ENCODE data around the gene BCAP31.

The BCAP31 gene

GRCh38 chrX:153724252-153725038 is at the start of gene BCAP31, which contains the start of gene ABCD1:
Gene BCAP31, minus strand, starts transcription at chrX:153724387. Its CDS starts 1,143 bp downstream, at chrX:153723244.
Gene ABCD1, plus strand, starts transcription at chrX:153724856. Its CDS starts 411 bp downstream, at chrX:153725267.
- peak; percentile 67 for DNase-seq (ENCODE audit: low read depth)

GRCh38 chrX:153773218-153773611 is 49.0 kb upstream of the BCAP31 start:
- DNase-seq (ENCODE audit: low read depth): no peak

- DNase-seq (ENCODE audit: low read depth): no peak
Measured at GRCh38 chrX:153772316-153773217, 48.4 kb upstream of the BCAP31 start.

- no peak for DNase-seq (ENCODE audit: low read depth)
Measured at GRCh38 chrX:153771415-153772315, 47.5 kb upstream of the BCAP31 start.

GRCh38 chrX:153770601-153771414 is 46.6 kb upstream of the BCAP31 start:
- DNase-seq (ENCODE audit: low read depth): no peak

GRCh38 chrX:153769865-153770600 is 45.8 kb upstream of the BCAP31 start:
- no peak for DNase-seq (ENCODE audit: low read depth)

GRCh38 chrX:153769158-153769864 is 45.1 kb upstream of the BCAP31 start:
- no peak for DNase-seq (ENCODE audit: low read depth)

GRCh38 chrX:153768311-153769157 is 44.3 kb upstream of the BCAP31 start:
- no peak for DNase-seq (ENCODE audit: low read depth)

- DNase-seq (ENCODE audit: low read depth): no peak
Measured at GRCh38 chrX:153767674-153768055, 43.5 kb upstream of the BCAP31 start.

- DNase-seq (ENCODE audit: low read depth): no peak
Measured at GRCh38 chrX:153766871-153767673, 42.9 kb upstream of the BCAP31 start.

- DNase-seq (ENCODE audit: low read depth): peak; percentile 21
Measured at GRCh38 chrX:153766098-153766817, 42.1 kb upstream of the BCAP31 start.

GRCh38 chrX:153765138-153766079 is 41.2 kb upstream of the BCAP31 start:
- DNase-seq (ENCODE audit: low read depth): no peak

- DNase-seq (ENCODE audit: low read depth): no peak
Measured at GRCh38 chrX:153764786-153765137, 40.6 kb upstream of the BCAP31 start.

- DNase-seq (ENCODE audit: low read depth): peak; percentile 48
Measured at GRCh38 chrX:153763989-153764755, 40.0 kb upstream of the BCAP31 start, which contains the start of gene PLXNB3. Gene PLXNB3, plus strand, starts transcription at chrX:153764249. Its CDS starts 1,287 bp downstream, at chrX:153765536.

- DNase-seq (ENCODE audit: low read depth): no peak
Measured at GRCh38 chrX:153763298-153763932, 39.2 kb upstream of the BCAP31 start.
